ENCODE data around the gene CRYL1.

Gene CRYL1

GRCh38 chr13:20416223-20416745 lies 109.4 kb downstream of the CRYL1 start:
- DNase-seq, result no peak

DNA sequence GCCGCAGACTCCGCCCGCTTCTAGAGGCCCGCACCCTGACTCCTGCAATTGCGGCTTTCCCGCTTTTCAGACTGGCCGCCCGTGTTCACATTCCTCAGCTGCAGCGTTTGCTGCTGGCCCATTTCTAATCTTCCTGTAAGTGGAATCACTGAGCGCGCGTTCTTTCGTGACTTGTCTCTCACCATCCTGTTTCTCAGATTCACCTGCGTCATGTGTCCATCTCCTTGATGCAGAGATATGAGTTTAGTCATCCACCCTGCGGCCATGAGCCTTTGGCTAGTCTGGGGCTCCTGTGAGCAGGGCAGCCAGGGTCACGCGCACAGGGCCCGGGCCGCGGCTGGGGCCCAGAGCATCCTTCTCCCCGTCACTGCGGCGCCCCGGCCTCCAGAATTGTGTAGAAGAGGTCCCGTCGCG lies 110.0 kb downstream of the CRYL1 start:
- DNase-seq, result no peak

- DNase-seq, result no peak
Measured at GRCh38 chr13:20415306-20415679, 110.4 kb downstream of the CRYL1 start.

DNA sequence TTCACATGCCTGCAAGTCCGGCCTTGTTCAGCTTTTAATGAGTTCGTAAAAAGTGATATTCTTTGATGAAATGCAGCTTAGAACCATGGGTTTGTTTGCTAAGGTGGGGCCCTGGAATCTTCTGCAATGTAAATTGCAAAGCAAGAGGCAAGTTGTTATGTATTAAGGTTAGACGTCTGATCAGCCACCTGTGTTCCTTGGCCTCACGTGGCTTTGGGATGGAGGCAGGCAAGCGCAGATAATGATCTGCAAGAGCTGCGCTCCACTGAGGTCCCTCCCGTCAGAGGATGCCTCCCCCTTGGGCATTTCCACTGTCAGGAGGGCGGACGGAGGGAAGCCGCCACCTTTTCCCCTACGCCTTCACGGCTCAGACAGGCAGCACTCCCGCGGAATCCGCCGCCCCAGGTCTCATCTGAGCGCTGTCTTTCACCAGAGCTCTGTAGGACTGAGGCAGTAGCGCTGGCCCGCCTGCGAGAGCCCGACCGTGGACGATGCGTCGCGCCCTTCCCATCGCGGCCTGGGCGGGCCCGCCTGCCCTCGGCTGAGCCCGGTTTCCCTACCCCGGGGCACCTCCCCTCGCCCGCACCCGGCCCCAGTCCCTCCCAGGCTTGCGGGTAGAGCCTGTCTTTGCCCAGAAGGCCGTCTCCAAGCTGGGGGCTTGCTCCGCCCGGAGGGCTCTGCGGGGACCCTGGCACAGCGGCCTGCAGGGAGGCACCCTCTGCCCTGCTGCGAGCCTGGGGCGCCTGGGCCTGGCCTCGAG lies 110.9 kb downstream of the CRYL1 start:
- DNase-seq, result no peak

- peak in 1 of 2 donors; percentile 2 for DNase-seq
Measured at GRCh38 chr13:20412691-20413355, 112.8 kb downstream of the CRYL1 start.

- peak; percentile 20 to 33 for DNase-seq
Measured at GRCh38 chr13:20411638-20412342, 113.9 kb downstream of the CRYL1 start.

GRCh38 chr13:20410726-20411125 lies 114.9 kb downstream of the CRYL1 start:
- no peak for DNase-seq

GRCh38 chr13:20408181-20408580 lies 117.5 kb downstream of the CRYL1 start:
- no peak for DNase-seq

GRCh38 chr13:20407759-20408158 lies 117.9 kb downstream of the CRYL1 start:
- DNase-seq, result no peak

- no peak for DNase-seq
Measured at GRCh38 chr13:20405691-20406090, 120.0 kb downstream of the CRYL1 start.

GRCh38 chr13:20404488-20405222 lies 121.0 kb downstream of the CRYL1 start:
- no peak for DNase-seq

DNA sequence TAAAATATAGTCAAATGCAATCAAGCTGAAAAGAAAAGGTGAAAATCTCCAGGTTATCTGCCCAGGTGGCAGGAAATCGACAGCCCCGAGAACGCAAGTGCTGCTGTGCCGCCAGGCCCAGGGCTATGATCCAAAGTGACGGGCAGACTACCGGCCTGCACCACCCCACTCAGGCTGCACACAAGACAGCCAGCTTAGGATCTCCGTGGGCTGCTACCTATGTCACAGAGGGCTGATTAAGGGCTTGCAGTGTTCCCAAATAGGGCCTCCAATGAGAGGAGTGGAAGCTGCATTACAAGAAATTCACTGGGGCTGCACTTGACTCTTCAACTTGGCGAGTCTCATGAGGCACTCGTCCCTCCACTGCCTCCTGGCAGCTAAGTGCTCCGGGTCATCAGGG lies 121.8 kb downstream of the CRYL1 start:
- DNase-seq, result no peak

DNA sequence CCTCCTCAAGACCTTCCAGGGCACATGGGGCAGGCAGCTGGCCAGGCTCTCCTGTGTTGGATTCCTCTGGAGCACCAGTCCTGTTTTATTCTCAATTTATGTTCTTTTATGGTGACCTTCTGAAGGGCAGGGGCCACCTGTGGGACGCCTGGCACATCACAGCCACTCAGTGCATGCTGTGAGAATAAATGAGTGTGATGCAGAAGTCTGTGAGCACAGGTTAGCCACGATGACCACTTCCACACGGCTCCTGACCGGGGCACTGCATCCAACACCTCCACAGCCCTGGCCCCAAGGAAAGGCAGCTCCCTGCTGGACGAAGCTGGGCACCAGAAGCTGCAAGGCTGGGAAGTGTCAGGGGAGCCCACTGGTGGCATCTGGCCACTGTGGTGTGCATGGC lies 122.8 kb downstream of the CRYL1 start:
- no peak for DNase-seq

DNA sequence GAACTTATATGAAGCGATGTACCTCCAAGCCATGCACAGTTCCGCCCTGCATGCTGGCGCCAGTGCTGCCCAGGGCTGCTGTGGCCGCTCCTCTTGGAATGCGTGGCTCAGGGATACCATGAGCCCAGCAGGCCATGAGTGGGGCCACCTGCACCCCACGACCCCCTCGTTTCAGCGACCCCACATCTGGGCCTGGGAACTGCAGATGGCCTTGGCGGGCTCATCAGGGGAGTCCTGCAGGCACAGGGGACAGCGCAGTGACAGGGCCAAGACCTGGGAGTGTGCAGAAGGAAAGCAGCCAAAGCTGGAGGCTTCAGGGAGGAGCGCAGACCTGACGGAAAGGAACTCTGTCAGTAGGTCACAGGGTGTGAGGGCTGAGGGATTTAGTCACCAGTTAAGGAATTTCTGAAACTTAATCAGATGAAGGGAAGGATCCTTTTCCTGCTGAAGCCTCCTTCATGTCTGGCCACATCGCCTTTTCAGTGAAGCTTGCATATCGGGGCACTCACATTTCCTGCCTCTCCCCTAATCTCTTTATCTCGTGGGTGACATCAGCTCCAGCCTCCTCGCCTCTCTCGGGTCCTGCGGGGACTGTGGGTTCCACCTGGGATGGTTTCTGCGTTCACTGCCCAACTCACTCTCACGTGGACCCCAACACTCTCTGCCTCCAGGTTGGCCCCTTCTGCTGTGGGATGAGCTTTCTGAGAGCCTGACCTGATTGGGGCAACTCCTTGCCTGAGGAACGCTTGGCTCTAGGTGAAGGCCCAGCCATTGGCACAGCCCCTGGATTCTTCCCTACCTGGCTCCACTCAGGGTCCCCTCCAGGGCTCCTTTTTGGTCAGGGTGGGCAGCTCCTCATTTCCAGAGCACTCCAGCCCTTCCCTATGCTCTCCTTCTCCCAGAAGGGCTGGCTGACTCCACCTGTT lies 123.5 kb downstream of the CRYL1 start:
- DNase-seq, result no peak

GRCh38 chr13:20401531-20401930 lies 124.1 kb downstream of the CRYL1 start:
- no peak for DNase-seq

DNA sequence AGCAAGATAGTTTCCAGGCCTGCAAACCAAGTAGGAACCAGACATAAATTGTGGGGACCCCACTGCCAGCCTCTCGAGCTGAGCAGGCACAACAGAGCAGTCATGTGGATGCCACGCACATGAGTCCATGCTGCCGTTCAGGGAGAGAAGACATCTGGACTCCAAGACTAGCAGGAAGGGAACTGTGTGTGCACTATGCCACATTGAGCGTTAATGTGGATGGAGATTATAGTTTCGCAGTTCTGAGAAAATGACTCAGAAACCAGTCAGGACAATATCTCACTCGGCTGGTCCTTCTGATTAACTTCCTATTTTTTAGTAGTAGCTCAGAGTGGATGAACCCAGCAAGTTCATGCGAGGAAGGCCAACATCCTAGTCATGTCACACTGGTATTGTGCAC lies 124.9 kb downstream of the CRYL1 start:
- DNase-seq, result no peak

DNA sequence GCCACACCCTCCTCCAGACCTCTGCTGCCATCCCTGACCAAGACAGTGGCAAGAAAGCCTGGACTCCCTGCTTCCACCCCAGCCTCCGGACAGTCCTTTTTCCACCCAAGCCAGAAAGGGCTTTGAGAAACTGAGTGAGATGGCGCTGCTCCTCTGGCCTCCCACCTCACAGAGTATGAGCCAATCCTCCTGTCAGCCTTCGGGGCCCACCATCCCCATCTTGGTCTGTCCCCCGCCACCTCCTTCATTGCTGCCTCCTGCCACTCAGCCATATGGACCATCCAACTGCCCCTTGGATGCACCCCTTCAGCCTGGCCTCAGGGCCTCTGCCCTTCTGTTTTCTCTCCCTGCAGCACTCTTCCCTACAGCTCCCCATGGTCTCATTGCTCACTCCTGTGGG lies 125.7 kb downstream of the CRYL1 start:
- no peak for DNase-seq

GRCh38 chr13:20399515-20399914 lies 126.1 kb downstream of the CRYL1 start:
- no peak for DNase-seq

DNA sequence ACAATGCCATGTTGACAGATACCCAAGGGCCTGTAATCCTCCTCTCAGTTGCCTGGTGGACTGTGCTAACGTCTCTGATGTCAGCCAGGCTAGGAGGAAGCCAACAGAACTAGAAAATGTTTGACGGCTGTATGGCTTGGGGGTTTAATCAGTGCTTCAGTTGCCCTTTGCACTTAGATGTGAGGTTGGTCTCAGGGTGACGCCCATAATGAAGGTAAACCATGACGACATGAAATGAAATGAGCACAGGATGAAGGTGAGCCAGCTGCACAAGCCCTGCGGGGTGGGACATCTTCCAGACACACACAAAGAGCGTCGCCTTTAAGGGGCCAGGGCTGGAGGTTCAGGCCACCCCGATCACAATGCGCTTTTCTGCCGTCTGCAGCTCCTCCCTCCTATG lies 127.2 kb downstream of the CRYL1 start:
- no peak for DNase-seq

DNA sequence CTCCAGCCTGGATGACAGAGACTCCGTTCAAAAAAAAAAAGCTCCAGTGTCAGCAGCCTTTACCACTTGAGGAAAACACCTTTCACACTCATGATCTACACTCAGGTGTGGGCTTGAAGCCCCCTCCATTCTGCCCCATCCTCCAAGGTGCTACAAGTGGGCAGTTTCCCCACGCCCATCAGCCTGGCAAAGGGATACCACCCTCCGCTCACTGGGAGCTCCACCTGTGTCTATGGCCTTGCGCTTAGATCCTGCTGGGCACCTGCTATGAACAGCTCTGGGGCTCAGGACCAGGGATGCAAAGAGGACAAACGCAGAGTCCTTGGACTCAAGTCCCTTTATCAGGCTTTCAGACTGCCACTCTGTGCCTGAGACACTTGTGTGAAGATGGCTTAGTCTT lies 127.8 kb downstream of the CRYL1 start:
- no peak for DNase-seq

DNA sequence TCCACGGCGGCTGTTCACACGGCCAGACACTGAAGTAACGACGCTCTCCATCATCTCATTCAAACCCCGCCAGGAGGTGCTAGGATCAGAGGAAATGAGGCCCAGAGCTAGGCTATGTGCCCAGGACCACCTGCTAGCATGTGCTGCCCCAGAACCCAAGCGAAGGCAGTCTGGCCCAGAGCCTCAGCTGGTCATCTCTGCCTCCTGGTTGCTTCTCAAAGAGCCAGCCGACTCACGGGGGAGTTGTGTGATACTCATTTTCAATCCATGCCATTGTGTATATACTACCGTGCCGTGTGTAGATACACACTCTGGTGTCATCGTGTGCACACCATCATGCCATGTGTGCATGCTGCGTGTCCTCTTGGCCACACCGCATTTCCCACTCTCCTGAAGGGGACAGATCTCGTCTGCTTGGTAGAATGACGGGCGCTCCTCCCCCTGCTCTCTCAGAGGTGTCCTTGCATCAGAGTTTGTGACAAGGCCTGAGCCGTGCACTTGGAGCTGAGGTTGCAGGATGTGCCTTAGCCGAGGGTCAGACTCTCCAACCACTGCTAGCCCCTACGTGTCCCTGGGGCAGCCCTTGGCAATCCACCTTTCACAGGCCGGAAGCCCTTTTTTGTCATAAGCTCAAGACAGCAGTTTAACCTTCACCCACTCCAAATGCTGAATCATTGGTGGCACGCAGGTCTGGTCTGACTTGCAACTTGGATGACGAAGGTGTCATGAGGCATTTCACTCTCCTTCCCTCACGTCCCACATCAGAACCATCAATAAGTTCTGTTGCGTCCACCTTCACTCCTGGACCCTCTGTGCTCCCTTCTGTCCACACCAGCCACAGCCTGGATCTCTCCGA lies 130.4 kb downstream of the CRYL1 start:
- DNase-seq, result no peak
